Stomach (tissue), 4 donors: ENCODE measurements around the gene RANBP3.

ENCODE experiments used
- CTCF ChIP-seq, 7 experiments: fragments of 450-650 bp in 4 of 7; fragments of 200-600 bp in 3 of 7; sonication (generic) in 3 of 7; IDR thresholded peaks; one replicate each; pipeline ENCODE4 v1.5.1; 2016 to 2019; ENCODE audit warnings: antibody characterized with exemption in 7 of 7, control low read depth in 2 of 7, mild to moderate bottlenecking in 1 of 7
- POLR2AphosphoS5 ChIP-seq, 3 donors: sonication (generic); formaldehyde crosslinking; IDR thresholded peaks; one replicate each; pipeline ENCODE4 v1.6.1; 2016; ENCODE audit warnings: antibody characterized with exemption in 3 of 3

- TF ChIP-seq CTCF (IDR thresholded peaks at IDR 0.05) (no peak), POLR2AphosphoS5 (IDR thresholded peaks at IDR 0.05) (peak in 1 of 3 donors; percentile 19)
These were observed 48.3 kb downstream of the RANBP3 start for GRCh38 chr19:5929625-5930024.
